Myocyte (in vitro differentiated cells): Measurements from ENCODE around the gene RIMBP2. TPM values are rescaled to one million over a fixed set of nuclear protein-coding genes. Genes with fewer than 3 reads are reported as not detected.

ENCODE experiments used
- DNase-seq: peaks from one replicate; pipeline ENCODE4 v3.0.0-alpha.2; 2012; ENCODE audit warnings: low read depth
- total RNA-seq: library from RNA; depleted of rRNA; stranded (reverse); fragments of >200 nt; gene quantifications from 2 replicates; pipeline ENCODE4 v1.2.3, GENCODE V29; 2014

Gene RIMBP2
- total RNA-seq, 1 donor from 2014 or later = not detected

- no peak for DNase-seq
These were observed 195.3 kb downstream of the RIMBP2 start for GRCh38 chr12:130520784-130521183.

- DNase-seq = no peak
These were observed 198.5 kb downstream of the RIMBP2 start for GRCh38 chr12:130517588-130517987.

- no peak for DNase-seq
These were observed 201.9 kb downstream of the RIMBP2 start for GRCh38 chr12:130514149-130514551.

- no peak for DNase-seq
These were observed 202.5 kb downstream of the RIMBP2 start for GRCh38 chr12:130513556-130513955.

GRCh38 chr12:130511285-130511684 lies 204.8 kb downstream of the RIMBP2 start:
- DNase-seq = no peak

GRCh38 chr12:130509454-130509853 lies 206.6 kb downstream of the RIMBP2 start:
- no peak for DNase-seq

- no peak for DNase-seq
These were observed 207.3 kb downstream of the RIMBP2 start for GRCh38 chr12:130508847-130509246.

GRCh38 chr12:130508318-130508717 lies 207.8 kb downstream of the RIMBP2 start:
- DNase-seq = no peak

GRCh38 chr12:130506844-130507243 lies 209.3 kb downstream of the RIMBP2 start:
- no peak for DNase-seq

- DNase-seq = no peak
These were observed 211.3 kb downstream of the RIMBP2 start for GRCh38 chr12:130504840-130505175.

- no peak for DNase-seq
These were observed 211.8 kb downstream of the RIMBP2 start for GRCh38 chr12:130504110-130504839.

GRCh38 chr12:130501821-130502220 lies 214.3 kb downstream of the RIMBP2 start:
- no peak for DNase-seq

- DNase-seq = no peak
These were observed 215.2 kb downstream of the RIMBP2 start for GRCh38 chr12:130500835-130501330.

GRCh38 chr12:130499474-130499873 lies 216.6 kb downstream of the RIMBP2 start:
- DNase-seq = no peak

- DNase-seq = no peak
These were observed 217.3 kb downstream of the RIMBP2 start for GRCh38 chr12:130498589-130499385.

GRCh38 chr12:130497991-130498390 lies 218.1 kb downstream of the RIMBP2 start:
- DNase-seq = no peak

GRCh38 chr12:130497321-130497720 lies 218.8 kb downstream of the RIMBP2 start:
- no peak for DNase-seq

- no peak for DNase-seq
These were observed 219.5 kb downstream of the RIMBP2 start for GRCh38 chr12:130496516-130497120.

GRCh38 chr12:130495156-130495555 lies 220.9 kb downstream of the RIMBP2 start:
- DNase-seq = no peak

GRCh38 chr12:130494736-130495135 lies 221.4 kb downstream of the RIMBP2 start:
- no peak for DNase-seq

GRCh38 chr12:130493951-130494350 lies 222.1 kb downstream of the RIMBP2 start:
- no peak for DNase-seq
